ENCODE measurements around the gene CYP8B1.
"Not testable (repeated sequence)": the region's sequence is repeated elsewhere in the genome, so short reads cannot be mapped to it uniquely, and the experiment has no call there.

The CYP8B1 gene

GRCh38 chr3:42884324-42884723 is 8.6 kb upstream of the CYP8B1 start:
- no peak for DNase-seq (ENCODE audit: low read depth in 2 of 2)

- DNase-seq (ENCODE audit: low read depth in 2 of 2): not testable (repeated sequence)
Observed at GRCh38 chr3:42883251-42883930, 7.7 kb upstream of the CYP8B1 start.

- DNase-seq (ENCODE audit: low read depth in 2 of 2): peak; percentile 77 to 84
Observed at GRCh38 chr3:42880601-42881451, 5.1 kb upstream of the CYP8B1 start.

- no peak for DNase-seq (ENCODE audit: low read depth in 2 of 2)
Observed at GRCh38 chr3:42880183-42880582, 4.5 kb upstream of the CYP8B1 start.

- DNase-seq (ENCODE audit: low read depth in 2 of 2): no peak
Observed at GRCh38 chr3:42877881-42878280, 2.2 kb upstream of the CYP8B1 start.

GRCh38 chr3:42876940-42877720 is 1.5 kb upstream of the CYP8B1 start:
- no peak for DNase-seq (ENCODE audit: low read depth in 2 of 2)

- no peak for DNase-seq (ENCODE audit: low read depth in 2 of 2)
Observed at GRCh38 chr3:42876401-42876800, 722 bp upstream of the CYP8B1 start.

GRCh38 chr3:42874749-42875148 is 930 bp downstream of the CYP8B1 start:
- no peak for DNase-seq (ENCODE audit: low read depth in 2 of 2)

GRCh38 chr3:42873221-42873982 is 2.3 kb downstream of the CYP8B1 start:
- DNase-seq (ENCODE audit: low read depth in 2 of 2): no peak

GRCh38 chr3:42872718-42873117 is 3.0 kb downstream of the CYP8B1 start:
- no peak for DNase-seq (ENCODE audit: low read depth in 2 of 2)

GRCh38 chr3:42871592-42872196 is 4.0 kb downstream of the CYP8B1 start:
- DNase-seq (ENCODE audit: low read depth in 2 of 2): no peak

- DNase-seq (ENCODE audit: low read depth in 2 of 2): no peak
Observed at GRCh38 chr3:42868841-42869240, 6.8 kb downstream of the CYP8B1 start.

- no peak for DNase-seq (ENCODE audit: low read depth in 2 of 2)
Observed at GRCh38 chr3:42867138-42867537, 8.5 kb downstream of the CYP8B1 start.

- DNase-seq (ENCODE audit: low read depth in 2 of 2): no peak
Observed at GRCh38 chr3:42865256-42865655, 10.4 kb downstream of the CYP8B1 start.

- DNase-seq (ENCODE audit: low read depth in 2 of 2): no peak
Observed at GRCh38 chr3:42864321-42864950, 11.2 kb downstream of the CYP8B1 start.

- no peak for DNase-seq (ENCODE audit: low read depth in 2 of 2)
Observed at GRCh38 chr3:42856544-42856943, 19.1 kb downstream of the CYP8B1 start.

- DNase-seq (ENCODE audit: low read depth in 2 of 2): no peak
Observed at GRCh38 chr3:42855547-42856380, 19.9 kb downstream of the CYP8B1 start.

- no peak for DNase-seq (ENCODE audit: low read depth in 2 of 2)
Observed at GRCh38 chr3:42855219-42855546, 20.5 kb downstream of the CYP8B1 start.

- no peak for DNase-seq (ENCODE audit: low read depth in 2 of 2)
Observed at GRCh38 chr3:42853739-42854302, 21.9 kb downstream of the CYP8B1 start.

- DNase-seq (ENCODE audit: low read depth in 2 of 2): no peak
Observed at GRCh38 chr3:42853056-42853455, 22.6 kb downstream of the CYP8B1 start.
